CD4-positive, alpha-beta T cell (primary cell): ENCODE data around the gene IL1R2. TPM values are rescaled to one million over a fixed set of nuclear protein-coding genes. Genes with fewer than 3 reads are reported as not detected.

ENCODE experiments used
- ATAC-seq: fragments of 200-7000 bp; cut with Tn5 transposase; one replicate; pipeline ENCODE4 v1.10.0; 2022; ENCODE audit warnings: mild to moderate bottlenecking; ENCODE audit not compliant: poor library complexity
- CTCF ChIA-PET: fragments of 350-600 bp; sonication (Branson Sonifier 250); formaldehyde crosslinking; loops from one replicate; lab custom pipeline; 2021; ENCODE audit warnings: antibody characterized with exemption, inconsistent platforms; lab: Charles Lee
- POLR2A ChIA-PET: fragments of 350-600 bp; sonication (Branson Sonifier 250); formaldehyde crosslinking; loops from one replicate; lab custom pipeline; 2021; ENCODE audit warnings: antibody characterized with exemption, inconsistent platforms; lab: Charles Lee
- DNase-seq, 14 experiments: peaks; one replicate each; pipeline ENCODE4 v3.0.0-alpha.2; 2013 to 2020; ENCODE audit warnings: mixed read lengths in 2 of 14
- H3K27ac ChIP-seq, 2 donors: one replicate each; pipeline versions ENCODE4 v1.5.1 to v1.7.0; 2013; ENCODE audit warnings: low read length in 2 of 2, low read depth in 1 of 2, mild to moderate bottlenecking in 1 of 2
- H3K27me3 ChIP-seq, 2 experiments: 1 replicate in 1 of 2; 2 replicates in 1 of 2; pipeline versions ENCODE4 v1.6.1 to v1.7.0; 2013; ENCODE audit warnings: low read length in 2 of 2, control low read depth in 1 of 2, mild to moderate bottlenecking in 1 of 2, moderate library complexity in 1 of 2; ENCODE audit not compliant: insufficient read depth in 2 of 2, control insufficient read depth in 1 of 2
- H3K36me3 ChIP-seq: one replicate; pipeline ENCODE4 v1.6.1; 2013; ENCODE audit warnings: low read length, control low read depth; ENCODE audit not compliant: insufficient read depth
- H3K4me1 ChIP-seq: one replicate; pipeline ENCODE4 v1.6.1; 2013; ENCODE audit warnings: low read length, control low read depth; ENCODE audit not compliant: insufficient read depth
- H3K4me3 ChIP-seq: one replicate; pipeline ENCODE4 v1.5.1; 2013; ENCODE audit warnings: mild to moderate bottlenecking, low read length, moderate library complexity
- H3K9me3 ChIP-seq, 2 experiments: 1 replicate in 1 of 2; 2 replicates in 1 of 2; pipeline versions ENCODE4 v1.6.1 to v1.7.0; 2013; ENCODE audit warnings: low read length in 2 of 2, mild to moderate bottlenecking in 2 of 2, control low read depth in 1 of 2, moderate library complexity in 1 of 2; ENCODE audit not compliant: control insufficient read depth in 1 of 2, insufficient read depth in 1 of 2
- H3K27ac Mint-ChIP-seq: one replicate; pipeline ENCODE4 v1.8.0; 2020; ENCODE audit warnings: mixed read lengths
- H3K27me3 Mint-ChIP-seq: one replicate; pipeline ENCODE4 v1.8.0; 2021; ENCODE audit warnings: mixed read lengths
- H3K36me3 Mint-ChIP-seq: one replicate; pipeline ENCODE4 v1.8.0; 2021; ENCODE audit warnings: low read depth, mixed read lengths
- H3K4me1 Mint-ChIP-seq: one replicate; pipeline ENCODE4 v1.8.0; 2021; ENCODE audit warnings: low read depth, mixed read lengths
- H3K4me3 Mint-ChIP-seq: one replicate; pipeline ENCODE4 v1.8.0; 2020; ENCODE audit warnings: mild to moderate bottlenecking, mixed read lengths
- H3K9me3 Mint-ChIP-seq: one replicate; pipeline ENCODE4 v1.8.0; 2020; ENCODE audit warnings: mixed read lengths
- intact Hi-C, 2 experiments: fragments of 100-400 bp; cut with DNase I in 1 of 2; cut with micrococcal nuclease in 1 of 2; formaldehyde crosslinking; loops; one replicate each; pipeline versions ENCODE4 v1.15.1 to v1.9.0; 2023 to 2025; cut with DNase I, micrococcal nuclease
- total RNA-seq, 174 experiments: library from RNA in 2 of 174; stranded (reverse) in 2 of 174; gene quantifications; one replicate each; pipeline ENCODE4 v1.2.3 and lab custom pipeline; 2021 to 2026
- TF ChIP-seq, protein P1 (sequence below): fragments of 200-600 bp; IDR thresholded peaks from one replicate; pipeline ENCODE4 v1.8.0; 2022; ENCODE audit warnings: antibody characterized with exemption, mild to moderate bottlenecking

IL1R2 gene
- total RNA-seq, 2 experiments from 2014 or later = 0.31 to 0.47 TPM

- H3K4me3 ChIP-seq = no peak overlapping the region
- no peak overlapping the region for H3K4me3 Mint-ChIP-seq
These were observed 40.5 kb upstream of the IL1R2 start for GRCh38 chr2:101951296-101951695.

DNA sequence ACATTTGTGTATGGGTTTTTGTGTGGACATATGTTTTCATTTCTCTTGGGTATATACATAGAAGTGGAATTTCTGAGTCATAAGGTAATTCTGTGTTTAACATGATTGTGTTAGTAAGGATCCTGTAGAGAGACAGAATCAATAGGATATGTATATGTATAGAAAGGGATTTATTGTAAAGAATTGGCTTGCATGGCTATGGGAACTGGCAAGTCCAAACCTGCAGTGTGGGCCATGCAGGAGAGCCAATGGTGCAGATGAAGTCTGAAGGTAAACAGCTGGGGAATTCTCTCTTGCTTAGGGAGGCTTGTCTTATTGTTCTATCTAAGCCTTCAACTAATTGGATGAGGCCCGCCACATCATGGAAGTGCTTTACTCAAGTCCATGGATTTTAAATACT lies 39.2 kb upstream of the IL1R2 start:
- no peak overlapping the region for H3K27ac ChIP-seq
- POLR2A ChIA-PET = no interaction called here
- CTCF ChIA-PET = no interaction called here
- peaks cover 0 to 3% of the 10 kb centered on the region in 2 experiments for H3K27me3 ChIP-seq
- Mint-ChIP-seq H3K4me3 (no peak overlapping the region), H3K27me3 (no peaks in the 10 kb centered on the region), H3K4me1 (no peaks in the 10 kb centered on the region), H3K9me3 (peaks cover 6% of the 10 kb centered on the region), H3K36me3 (no peaks in the 10 kb centered on the region), H3K27ac (no peak overlapping the region)
- DNase-seq = no peak
- ATAC-seq = no peak
- H3K9me3 ChIP-seq = no peaks in the 10 kb centered on the region
- no peak overlapping the region for H3K4me3 ChIP-seq
- H3K4me1 ChIP-seq = no peaks in the 10 kb centered on the region
- TF ChIP-seq, protein P1, sequence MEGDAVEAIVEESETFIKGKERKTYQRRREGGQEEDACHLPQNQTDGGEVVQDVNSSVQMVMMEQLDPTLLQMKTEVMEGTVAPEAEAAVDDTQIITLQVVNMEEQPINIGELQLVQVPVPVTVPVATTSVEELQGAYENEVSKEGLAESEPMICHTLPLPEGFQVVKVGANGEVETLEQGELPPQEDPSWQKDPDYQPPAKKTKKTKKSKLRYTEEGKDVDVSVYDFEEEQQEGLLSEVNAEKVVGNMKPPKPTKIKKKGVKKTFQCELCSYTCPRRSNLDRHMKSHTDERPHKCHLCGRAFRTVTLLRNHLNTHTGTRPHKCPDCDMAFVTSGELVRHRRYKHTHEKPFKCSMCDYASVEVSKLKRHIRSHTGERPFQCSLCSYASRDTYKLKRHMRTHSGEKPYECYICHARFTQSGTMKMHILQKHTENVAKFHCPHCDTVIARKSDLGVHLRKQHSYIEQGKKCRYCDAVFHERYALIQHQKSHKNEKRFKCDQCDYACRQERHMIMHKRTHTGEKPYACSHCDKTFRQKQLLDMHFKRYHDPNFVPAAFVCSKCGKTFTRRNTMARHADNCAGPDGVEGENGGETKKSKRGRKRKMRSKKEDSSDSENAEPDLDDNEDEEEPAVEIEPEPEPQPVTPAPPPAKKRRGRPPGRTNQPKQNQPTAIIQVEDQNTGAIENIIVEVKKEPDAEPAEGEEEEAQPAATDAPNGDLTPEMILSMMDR = no peak
- intact Hi-C loops = no loop called here
- H3K36me3 ChIP-seq = no peaks in the 10 kb centered on the region

More at GRCh38 chr2:101951296-101951695, 40.5 kb upstream of the IL1R2 start:
- Histone ChIP-seq H3K36me3 (no peaks in the 10 kb centered on the region), H3K27me3 (peaks cover 0 to 3% of the 10 kb centered on the region in 2 experiments), H3K9me3 (no peaks in the 10 kb centered on the region), H3K4me1 (no peaks in the 10 kb centered on the region), H3K27ac (no peak overlapping the region)
- no peak for ATAC-seq
- intact Hi-C loops = no loop called here
- ChIA-PET CTCF (no interaction called here), POLR2A (no interaction called here)
- DNase-seq = no peak
- Mint-ChIP-seq H3K27ac (no peak overlapping the region), H3K27me3 (no peaks in the 10 kb centered on the region), H3K36me3 (no peaks in the 10 kb centered on the region), H3K9me3 (peaks cover 5% of the 10 kb centered on the region), H3K4me1 (no peaks in the 10 kb centered on the region)
- TF ChIP-seq, protein P1 = no peak

DNA sequence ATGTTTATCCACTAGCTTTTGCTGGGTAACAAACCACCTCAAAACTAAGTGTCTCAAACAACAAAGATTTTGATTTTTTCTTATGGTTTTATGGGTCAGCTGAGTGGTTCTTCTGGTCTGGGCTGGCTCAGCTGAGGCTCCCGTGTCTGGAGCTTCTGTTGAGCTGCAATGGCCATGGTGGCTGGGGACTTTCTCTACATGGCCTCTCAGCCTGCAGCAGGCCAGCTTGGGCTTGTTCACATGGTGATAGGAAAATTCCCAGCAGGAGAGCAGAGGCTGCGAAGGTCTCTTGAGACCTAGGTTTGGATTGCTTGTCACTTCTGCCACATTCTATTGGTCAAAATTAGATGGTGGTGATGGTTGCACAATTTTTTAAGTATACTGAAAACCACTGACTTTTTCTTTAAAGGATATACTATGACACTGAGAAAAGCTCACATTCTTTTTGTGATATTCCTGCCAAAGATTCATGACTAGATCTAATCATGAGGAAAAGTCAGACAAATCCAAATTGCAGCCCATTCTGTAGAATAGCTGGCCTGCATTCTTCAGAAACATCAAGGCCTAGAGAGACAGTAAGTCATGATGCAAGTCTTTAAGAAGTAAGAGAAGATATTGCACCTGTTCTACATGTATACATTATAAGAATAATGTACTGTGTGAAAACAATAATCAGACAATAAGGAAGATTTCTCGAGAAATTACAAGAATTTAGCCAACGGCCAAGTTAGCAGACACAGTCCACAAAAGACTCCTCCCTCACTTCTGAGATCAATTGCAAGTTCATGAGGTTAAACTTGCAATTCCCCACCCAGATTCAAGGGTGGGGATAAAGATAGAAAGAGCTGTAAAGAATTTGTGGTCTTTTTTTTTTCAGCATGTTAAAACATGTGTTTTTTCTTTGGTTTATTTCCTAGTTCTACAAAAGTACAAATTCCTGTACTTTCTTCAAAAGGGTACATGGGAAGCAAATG lies 35.0 kb upstream of the IL1R2 start:
- no peaks in the 10 kb centered on the region for H3K4me1 Mint-ChIP-seq
- Histone ChIP-seq H3K27ac (no peak overlapping the region), H3K36me3 (no peaks in the 10 kb centered on the region), H3K4me3 (no peak overlapping the region), H3K4me1 (no peaks in the 10 kb centered on the region), H3K9me3 (no peaks in the 10 kb centered on the region), H3K27me3 (no peaks in the 10 kb centered on the region)
- H3K36me3 Mint-ChIP-seq = no peaks in the 10 kb centered on the region
- no peak overlapping the region for H3K27ac Mint-ChIP-seq
- DNase-seq = no peak
- no peak for ATAC-seq
- H3K4me3 Mint-ChIP-seq = no peak overlapping the region
- ChIA-PET CTCF (no interaction called here), POLR2A (no interaction called here)
- TF ChIP-seq, protein P1 = no peak
- intact Hi-C loops = no loop called here
- peaks cover 7% of the 10 kb centered on the region for H3K9me3 Mint-ChIP-seq
- no peaks in the 10 kb centered on the region for H3K27me3 Mint-ChIP-seq
